HG02973 (cell line): ENCODE results near the gene P2RX6.
"Not testable (repeated sequence)": the region's sequence is repeated elsewhere in the genome, so short reads cannot be mapped to it uniquely, and the experiment has no call there.

Experiments used
- ATAC-seq: cut with Tn5 transposase; IDR thresholded peaks from one replicate; pipeline ENCODE4 v1.9.1; 2021; ENCODE audit warnings: moderate library complexity; ENCODE audit not compliant: unreplicated experiment

P2RX6 gene

DNA sequence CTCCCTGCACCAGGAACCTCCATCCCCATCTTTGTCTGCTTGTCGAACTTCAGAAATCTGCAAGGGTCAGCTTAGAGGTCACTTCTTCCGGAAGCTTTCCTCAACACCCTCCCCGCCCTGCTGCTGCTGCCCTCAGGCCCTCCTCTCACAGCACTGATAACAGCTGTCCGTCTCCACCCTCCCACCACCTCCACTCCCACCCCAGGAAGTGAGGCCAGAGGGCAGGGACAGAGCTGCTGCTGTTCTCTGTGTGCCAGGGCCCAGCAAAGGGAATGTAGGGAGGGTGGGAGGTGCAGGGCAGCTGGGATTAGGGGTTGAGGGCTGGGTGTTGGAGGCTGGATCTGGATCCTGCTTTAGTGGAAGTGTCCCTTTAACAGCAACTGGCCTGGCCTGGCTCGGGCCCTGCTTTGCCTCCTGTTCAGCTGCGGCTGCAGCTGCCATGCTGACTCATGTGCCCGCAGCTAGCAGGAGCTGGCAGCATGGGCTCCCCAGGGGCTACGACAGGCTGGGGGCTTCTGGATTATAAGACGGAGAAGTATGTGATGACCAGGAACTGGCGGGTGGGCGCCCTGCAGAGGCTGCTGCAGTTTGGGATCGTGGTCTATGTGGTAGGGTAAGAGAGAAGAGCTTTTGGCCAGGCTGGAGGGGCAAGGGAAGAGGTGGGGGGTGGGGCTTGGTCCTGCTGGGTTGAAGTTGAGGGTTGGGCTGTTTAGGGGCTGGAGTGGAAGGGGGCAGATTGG, at the start of gene P2RX6:
Gene P2RX6, plus strand, starts transcription at position 440 of the 740 bp plus-strand sequence. Its CDS starts 10 bp downstream, at position 450.
- ATAC-seq = no peak

DNA sequence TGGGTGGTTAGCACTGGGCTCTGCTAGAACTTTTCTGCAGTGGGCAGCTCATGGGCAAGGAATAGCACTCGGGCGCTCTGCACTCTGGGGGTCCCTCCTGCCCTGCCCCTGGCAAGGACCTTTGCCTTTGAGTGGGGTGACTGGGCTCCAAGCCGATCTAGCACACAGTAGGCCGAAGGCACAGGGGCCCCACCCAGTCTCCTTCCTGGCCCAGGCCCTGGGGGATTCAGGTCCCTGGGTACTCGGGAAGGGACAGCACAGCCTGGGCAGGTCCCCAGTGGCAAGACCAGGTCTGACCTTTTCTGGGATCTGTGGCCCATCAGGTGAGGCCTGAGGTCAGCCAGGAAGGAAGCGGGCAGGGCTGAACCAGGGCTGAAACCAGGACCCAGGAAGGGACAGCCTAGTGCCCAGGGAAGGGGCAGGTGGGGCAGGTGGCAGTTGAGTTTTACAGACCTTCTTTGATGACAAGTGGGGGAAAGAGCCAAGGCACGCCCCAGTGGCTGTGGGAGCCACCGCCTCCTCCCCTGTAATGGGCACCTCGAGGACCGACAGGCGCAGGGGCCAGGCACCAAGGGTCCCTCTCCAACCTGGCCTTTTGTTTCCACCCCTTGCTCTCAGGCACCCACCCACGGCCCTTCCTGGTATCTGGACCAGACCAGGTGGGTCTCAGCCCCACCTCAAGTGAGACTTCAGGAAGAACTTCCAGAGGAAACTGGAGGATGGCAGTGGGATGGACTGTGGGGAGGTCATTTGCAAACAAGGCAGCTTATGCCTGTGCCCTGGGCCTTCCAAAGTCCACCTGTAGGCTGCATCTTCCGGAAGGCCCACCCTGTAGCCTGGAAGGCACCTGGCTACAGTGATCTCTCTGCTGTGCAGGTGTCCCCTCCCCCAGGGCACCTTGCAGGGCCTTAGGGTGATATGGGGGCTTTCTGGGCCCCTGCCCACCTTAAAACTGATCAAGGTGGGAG, 48.8 kb upstream of the P2RX6 start:
- no peak for ATAC-seq

DNA sequence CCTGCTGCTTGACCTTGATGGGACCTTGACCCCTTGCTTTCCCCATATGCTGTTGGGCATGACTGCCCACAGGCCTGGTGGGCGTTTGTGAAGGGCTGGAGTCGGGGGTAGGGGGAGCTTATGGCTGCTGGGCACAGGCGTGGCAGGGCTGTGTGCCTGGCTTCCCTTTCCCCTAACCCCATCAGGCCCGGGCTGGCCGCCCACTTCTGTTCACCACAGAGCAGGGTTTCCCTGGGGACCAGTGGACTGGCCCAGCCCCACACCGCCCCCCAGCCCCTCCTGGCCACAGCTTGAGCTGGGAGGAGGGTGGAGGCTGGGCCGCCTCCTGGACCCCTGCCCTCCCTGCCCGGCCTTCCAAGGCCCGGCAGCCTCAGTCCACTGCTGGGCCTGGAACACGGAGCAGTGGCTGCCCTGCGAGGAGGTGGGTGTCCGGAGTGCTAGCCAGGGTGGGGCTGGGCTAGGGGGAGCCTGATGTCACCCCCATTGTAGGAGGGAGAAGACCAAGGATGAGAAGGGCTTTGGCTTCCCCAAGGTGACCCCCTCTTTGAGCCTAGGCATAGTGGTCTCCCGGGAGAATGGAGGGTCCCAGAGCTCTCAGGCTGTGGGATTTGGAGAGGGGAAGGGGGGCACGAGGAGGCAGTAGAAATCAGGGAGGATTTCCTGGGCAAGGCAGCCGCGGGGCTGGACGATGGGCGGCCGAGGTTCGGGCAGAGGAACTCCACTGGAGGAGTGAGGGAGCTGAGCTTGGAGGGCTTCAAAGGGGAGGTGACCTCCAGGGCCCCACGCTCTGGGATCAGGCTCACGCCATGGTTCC, 47.9 kb upstream of the P2RX6 start, which contains the start of gene AIFM3:
Gene AIFM3, plus strand, starts transcription at position 373 of the 814 bp plus-strand sequence. CDS start 690 bp downstream, outside the sequence.
- no peak for ATAC-seq

DNA sequence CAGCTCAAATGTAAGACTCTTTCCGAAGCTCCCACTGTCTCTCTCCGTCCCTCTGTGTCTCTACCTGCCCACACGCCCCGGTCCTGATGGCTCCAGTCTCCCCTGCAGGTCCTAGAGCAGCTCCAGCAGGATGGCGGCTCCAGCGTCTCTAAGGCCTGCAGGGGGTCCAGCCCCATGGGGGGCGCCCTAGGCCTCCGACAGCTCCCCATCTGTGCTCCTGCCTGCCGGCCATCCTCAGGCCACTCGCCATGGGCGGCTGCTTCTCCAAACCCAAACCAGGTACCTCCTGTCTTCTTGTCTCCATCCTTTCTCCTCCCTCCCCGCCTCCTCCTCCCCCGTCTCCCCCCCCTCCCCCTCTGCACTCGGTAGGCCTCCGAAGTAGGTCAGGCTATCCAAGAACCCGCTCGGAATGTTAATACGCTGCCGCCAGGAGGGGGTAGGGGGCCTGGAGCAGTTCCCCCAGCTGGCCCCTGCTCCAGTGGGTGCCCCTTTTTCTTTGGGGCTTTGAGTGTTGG, 47.2 kb upstream of the P2RX6 start:
- no peak for ATAC-seq

DNA sequence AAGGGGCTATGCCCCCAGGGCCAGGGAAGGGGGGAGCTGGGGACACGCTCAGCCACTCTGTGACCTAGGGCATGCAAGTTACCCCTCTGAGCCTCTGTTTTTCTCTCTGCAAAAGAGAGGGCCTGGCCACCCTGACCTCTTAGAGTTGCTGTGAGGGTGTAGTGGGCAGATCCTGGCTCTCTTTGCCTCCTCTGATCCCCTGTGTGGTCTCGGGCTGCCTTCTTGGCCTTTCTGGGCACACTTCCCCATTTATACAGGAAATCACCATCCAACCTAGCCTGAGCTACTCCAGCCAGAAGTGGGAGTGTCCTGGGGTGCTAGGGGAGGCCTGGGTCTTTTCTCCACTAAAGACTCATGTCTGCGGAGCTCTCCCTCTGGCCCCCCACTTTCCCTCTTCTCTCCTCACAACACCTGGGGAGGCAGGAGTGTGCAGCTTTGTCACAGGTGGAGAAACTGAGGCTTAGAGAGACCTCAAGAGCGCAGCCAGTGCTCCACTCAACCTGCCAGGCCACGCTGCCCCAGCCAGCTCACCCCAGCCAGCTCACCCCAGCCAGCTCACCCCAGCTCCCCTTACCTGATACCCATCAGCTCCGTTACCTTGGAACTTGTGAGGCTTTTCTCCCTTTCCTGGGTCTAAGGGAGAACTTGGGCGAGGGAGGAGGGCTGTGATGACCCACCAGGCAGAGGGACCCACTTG, 46.5 kb upstream of the P2RX6 start:
- ATAC-seq = no peak

DNA sequence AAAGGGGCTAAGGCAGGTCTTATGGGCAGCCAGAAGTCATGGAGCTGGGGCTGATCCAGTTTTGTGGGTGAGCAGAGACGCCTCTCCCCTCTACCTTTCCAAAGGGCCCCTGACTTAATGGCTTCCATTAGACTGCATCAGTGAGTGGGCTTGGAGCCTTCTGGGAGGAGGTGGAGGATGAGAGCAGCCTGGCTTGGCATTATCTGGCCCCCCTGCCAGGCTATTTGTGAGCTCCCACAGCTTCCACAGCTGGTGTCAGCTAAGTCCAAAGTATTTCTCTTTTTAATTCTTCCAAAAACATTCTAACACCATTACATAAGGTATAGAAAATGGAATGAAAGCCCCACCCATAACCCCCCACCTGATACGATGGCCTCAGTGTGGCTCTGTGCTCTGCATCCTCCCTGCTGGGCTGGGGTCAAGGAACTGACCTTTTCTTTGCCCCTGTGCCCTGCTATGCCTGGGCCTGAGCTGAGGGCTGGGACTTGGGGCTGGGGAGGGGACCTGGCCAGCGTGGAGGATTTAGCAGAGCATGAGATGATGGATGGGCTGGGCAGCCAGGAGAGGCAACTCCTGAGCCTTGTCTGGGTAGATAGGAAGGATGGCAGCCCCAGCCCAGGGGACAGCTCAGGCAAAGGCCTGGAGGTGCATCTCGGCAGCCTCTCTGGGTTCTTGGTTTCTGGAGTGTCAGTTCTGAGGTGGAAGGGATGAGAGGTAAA, 43.9 kb upstream of the P2RX6 start:
- ATAC-seq = no peak

DNA sequence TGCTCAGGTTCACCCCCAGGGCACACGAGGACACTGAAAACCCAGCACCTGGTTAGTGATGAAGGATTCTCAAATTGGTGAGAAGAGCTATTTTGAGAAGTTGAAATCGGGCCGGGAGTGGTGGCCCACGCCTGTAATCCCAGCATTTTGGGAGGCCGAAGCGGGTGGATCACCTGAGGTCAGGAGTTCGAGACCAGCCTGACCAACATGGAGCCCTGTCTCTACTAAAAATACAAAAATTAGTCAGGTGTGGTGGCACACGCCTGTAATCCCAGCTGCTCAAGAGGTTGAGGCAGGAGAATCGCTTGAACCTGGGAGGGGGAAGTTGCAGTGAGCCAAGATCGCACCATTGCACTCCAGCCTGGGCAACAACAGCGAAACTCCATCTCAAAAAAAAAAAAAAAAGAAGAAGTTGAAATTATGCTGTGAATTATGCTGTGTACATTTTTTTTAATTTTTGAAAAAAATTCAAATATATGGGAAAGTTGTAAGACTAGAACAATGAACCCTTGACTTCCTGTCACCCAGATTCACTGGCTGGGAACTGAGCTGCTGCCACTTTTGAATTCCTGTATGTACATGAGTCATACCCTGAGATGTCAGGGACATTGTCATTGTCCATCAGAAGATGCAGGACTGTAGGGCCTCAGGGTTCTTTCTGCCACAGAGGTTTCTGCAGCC, 42.8 kb upstream of the P2RX6 start:
- ATAC-seq = not testable (repeated sequence)

DNA sequence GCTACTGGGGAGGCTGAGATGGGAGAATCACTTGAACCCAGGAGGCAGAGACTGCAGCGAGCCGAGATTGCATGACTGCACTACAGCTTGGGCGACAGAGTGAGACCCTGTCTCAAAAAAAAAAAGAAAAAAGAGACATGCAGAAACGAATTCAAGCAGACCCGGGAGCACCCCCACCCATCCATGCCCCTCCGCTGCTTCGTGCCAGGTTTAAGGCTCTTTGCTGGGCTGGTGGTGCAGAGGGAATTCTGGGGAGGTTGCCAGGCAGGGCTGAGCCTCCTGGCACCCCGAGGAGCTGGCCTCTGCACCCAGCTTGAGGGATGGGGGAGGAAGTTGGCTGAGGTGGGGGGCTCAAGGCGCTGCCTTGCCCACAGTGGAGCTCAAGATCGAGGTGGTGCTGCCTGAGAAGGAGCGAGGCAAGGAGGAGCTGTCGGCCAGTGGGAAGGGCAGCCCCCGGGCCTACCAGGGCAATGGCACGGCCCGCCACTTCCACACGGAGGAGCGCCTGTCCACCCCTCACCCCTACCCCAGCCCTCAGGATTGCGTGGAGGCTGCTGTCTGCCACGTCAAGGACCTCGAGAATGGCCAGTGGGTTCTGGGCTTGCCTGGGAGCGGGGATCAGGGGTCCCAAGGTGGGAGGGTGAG, 41.9 kb upstream of the P2RX6 start:
- no peak for ATAC-seq

DNA sequence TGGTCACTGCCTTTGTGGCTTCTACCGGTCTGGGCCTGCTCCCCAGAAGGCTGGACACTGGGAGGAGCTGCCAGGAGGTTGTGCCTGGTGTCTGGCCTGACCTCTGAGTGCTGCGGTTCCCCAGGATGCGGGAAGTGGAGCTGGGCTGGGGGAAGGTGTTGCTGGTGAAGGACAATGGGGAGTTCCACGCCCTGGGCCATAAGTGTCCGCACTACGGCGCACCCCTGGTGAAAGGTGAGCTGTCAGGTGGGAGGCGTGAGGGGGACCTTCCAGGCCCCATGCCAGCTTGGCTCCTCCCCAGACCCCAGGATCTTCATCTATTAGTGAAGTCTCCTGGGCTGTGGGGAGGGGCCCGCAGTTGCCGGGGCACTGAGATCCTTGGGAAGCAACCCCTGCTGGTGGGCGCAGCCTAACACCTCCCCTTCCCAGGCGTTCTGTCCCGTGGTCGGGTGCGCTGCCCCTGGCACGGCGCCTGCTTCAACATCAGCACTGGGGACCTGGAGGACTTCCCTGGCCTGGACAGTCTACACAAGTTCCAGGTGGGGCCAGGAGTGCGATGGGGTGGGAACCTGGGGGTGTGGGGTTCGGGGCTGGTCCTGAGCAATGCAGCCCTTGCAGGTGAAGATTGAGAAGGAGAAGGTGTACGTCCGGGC, 41.2 kb upstream of the P2RX6 start:
- ATAC-seq = no peak

DNA sequence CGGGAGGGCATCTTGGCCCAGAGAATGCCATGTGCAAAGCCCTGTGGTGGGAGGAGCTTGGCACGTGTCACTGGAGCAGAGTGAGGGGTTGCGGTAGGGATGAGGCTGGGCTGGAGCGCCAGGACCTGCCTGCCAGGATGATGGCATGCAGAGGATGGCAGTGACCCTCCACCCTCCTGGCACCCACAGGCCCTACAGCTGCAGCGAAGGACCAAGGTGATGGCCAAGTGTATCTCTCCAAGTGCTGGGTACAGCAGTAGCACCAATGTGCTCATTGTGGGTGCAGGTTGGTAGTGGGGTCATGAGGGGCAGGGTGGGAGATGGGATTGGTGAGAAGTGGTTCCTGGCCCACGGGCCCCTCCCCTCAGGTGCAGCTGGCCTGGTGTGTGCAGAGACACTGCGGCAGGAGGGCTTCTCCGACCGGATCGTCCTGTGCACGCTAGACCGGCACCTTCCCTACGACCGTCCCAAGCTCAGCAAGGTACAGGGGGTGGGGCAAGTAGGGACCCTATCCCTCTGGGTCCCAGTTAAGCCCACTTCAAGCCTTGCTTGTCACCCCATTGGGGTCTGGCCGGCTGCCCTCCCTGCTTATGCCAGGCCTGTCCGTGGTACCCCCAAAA, 40.5 kb upstream of the P2RX6 start:
- ATAC-seq = no peak

DNA sequence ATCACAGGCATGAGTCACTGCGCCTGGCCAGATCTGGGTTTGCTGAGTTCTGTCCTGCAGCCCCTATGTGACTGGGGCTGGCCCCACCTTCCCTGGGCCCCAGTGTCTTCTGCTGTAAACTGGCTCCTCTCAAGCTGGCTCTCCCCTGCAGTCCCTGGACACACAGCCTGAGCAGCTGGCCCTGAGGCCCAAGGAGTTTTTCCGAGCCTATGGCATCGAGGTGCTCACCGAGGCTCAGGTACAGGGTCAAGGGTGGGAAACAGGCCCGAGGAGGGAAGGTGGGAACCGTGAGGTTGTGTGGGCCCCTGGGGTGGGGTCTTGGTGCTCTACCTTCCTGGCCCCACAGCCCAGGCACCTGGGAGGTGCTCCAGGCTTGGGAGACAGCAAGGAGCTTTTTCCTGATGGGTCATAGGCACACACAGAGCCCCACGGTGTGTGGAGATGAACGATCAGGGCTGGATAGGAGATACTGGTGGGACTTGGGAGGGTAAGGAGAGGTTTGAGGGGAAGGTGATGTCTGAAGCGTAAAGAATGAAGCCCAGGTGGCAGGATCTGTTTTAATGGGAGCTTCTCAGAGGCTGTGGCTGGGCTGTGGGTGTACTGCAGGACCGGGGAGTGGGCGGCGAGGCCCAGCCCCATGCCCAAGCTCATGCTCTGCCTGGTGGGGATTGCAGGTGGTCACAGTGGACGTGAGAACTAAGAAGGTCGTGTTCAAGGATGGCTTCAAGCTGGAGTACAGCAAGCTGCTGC, 39.2 kb upstream of the P2RX6 start:
- no peak for ATAC-seq

DNA sequence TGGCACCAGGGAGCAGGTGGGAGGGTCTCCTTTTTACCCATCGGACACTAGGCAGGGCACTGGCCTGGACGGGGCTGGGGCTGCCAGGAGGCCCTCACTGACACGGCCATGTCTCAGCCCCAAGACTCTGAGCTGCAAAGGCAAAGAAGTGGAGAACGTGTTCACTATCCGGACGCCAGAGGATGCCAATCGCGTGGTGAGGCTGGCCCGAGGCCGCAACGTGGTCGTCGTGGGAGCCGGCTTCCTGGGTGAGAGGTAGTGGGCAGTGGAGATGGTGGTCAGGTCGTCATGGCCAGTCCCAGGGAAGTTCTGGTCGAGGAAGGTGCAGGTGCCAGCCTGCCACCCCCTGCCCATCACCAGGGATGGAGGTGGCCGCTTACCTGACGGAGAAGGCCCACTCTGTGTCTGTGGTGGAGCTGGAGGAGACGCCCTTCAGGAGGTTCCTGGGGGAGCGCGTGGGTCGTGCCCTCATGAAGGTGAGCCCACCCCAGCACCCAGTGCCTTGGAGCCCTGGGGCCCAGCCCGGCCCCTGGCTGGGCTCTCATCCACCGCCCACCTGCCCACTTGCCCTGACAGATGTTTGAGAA, 38.6 kb upstream of the P2RX6 start:
- ATAC-seq = no peak

DNA sequence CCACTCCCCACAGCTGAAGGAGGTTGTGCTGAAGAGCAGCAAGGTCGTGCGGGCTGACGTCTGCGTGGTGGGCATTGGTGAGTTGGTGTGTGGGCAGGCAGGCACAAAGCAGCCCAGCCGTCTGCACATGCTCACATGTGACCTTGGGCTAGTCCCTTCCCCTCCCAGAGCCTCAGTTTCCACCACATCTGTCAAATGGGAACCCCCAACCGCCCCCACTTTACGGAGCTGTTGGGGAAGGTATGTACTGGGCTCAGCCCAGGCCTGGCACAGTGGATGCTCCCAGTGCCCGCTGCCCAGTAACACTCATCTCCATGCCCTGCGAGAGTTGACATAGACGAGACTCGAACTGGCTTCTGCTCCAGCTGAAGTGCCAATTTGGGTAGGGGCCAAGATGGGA, 37.9 kb upstream of the P2RX6 start:
- no peak for ATAC-seq

DNA sequence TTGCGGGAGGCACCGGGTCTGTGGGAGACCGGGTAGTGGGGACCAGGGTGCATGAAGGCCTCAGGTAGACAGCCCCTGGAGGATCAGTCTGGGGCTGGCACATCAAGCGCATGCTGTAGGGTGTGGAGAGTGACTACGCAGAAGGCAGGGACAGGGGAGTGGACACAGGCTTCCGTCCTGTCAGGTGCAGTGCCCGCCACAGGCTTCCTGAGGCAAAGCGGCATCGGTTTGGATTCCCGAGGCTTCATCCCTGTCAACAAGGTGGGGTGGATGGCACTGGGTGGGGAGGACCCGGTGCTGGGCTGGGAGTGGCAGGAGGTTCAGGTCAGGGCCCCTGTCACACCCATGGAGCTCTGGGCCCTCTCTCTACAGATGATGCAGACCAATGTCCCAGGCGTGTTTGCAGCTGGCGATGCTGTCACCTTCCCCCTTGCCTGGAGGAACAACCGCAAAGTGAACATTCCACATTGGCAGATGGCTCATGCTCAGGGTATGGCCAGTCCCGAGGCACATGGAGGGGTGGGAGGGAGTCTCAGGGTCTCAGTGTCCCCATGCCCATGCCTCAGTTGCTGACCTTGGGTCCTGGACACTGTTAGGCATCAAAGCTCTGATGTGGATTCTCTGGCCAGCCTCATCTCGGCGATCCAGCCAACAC, 37.3 kb upstream of the P2RX6 start:
- no peak for ATAC-seq

DNA sequence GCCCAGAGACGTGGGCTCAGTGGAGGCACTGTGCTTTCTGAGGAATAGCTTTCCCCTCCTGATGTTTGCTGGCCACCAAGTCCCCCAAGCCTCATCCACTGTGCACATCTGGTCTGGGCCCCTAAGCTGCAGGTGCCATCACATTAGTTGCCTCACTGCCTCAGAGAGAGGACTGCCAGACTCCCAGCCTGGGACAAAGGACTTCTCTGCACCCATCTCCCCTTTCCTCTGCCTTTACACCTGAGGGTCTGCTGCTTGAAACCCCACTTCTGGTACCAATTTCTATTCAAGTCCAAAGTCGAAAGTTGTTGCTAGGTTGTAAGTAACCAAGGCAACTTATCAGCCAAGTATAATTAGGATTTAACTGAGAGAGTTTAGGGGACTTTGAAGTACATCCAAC, 36.5 kb upstream of the P2RX6 start:
- ATAC-seq = no peak

DNA sequence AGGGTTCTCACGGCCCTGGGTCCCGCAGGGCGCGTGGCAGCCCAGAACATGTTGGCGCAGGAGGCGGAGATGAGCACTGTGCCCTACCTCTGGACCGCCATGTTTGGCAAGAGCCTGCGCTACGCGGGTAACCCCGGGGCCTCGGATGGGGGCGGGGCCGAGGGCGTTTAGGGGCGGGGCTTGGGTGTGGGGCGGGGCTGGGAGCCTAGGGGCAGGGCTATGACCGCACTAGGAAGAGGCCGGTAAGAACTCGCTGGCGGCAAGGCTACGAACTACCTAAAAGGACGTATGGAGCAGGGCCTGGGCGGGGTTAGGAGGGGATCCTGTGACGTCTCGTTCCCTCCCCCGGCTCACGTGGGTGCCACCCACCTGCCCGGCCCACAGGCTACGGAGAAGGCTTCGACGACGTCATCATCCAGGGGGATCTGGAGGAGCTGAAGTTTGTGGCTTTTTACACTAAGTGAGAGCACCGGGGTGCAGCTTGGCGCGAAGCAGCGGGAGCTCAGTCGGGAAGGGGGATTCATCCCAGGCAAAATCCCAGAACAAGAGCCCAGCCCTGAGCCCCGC, 35.6 kb upstream of the P2RX6 start:
- no peak for ATAC-seq
